Posterior vena cava (tissue), 2 donors: ENCODE data around the gene DNMT3A. TPM values are rescaled to one million over a fixed set of nuclear protein-coding genes. Genes with fewer than 3 reads are reported as not detected.
A peak's percentile ranks its signal among the peaks of the same experiment; 100 is the strongest.

Source experiments
- DNase-seq: peaks from one replicate; pipeline ENCODE4 v3.0.0-alpha.2; 2020; ENCODE audit warnings: low spot score
- intact Hi-C, 2 donors: fragments of 100-400 bp; cut with DNase I; formaldehyde crosslinking; loops; one replicate each; pipeline versions ENCODE4 v1.14.1 to v1.14.2; 2022 to 2023
- total RNA-seq, 2 donors: library from RNA; stranded (reverse); fragmentation: NEBNext Ultra II Directional; extraction: Animal tissue kit (Norgen Biotek cat#: 25700); gene quantifications; one replicate each; pipeline ENCODE4 v1.2.1, GENCODE V29; 2021
- donor health status: DM: yes; HTN: yes; CAD: no.
- donor health status: DM: yes; HTN: yes; CAD: no.

DNMT3A gene
- total RNA-seq, 2 donors from 2014 or later: 25.9 to 26.3 TPM

DNA sequence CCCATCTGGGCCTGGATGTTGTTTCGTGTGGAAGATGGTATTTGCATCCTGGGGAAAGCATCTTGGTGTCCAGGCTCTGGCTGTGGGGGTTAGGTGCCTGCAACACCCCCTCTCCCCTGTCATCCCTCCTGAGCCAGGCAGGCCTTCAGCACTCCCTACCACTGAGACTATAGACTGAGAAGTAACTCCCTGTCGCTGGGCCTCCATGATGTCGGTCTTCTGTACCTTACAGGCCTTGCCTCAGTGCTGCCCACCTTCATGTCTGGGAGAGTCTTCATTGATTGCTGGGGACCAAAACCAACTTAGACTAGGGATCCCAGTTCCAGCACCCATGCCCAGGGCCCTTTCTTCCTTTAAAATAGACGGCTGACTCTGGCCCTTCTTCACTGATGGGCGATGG is 33.1 kb upstream of the DNMT3A start:
- intact Hi-C loops: loop anchor here in 1 of 2 donors (10.0 kb wide), 1 partner anchor 140 kb away; no protein-coding TSS in a partner anchor
- DNase-seq: peak; percentile 19

GRCh38 chr2:25374411-25374810 is 32.7 kb upstream of the DNMT3A start:
- intact Hi-C loops: loop anchor here in 1 of 2 donors (10.0 kb wide), 1 partner anchor 140 kb away; no protein-coding TSS in a partner anchor

DNA sequence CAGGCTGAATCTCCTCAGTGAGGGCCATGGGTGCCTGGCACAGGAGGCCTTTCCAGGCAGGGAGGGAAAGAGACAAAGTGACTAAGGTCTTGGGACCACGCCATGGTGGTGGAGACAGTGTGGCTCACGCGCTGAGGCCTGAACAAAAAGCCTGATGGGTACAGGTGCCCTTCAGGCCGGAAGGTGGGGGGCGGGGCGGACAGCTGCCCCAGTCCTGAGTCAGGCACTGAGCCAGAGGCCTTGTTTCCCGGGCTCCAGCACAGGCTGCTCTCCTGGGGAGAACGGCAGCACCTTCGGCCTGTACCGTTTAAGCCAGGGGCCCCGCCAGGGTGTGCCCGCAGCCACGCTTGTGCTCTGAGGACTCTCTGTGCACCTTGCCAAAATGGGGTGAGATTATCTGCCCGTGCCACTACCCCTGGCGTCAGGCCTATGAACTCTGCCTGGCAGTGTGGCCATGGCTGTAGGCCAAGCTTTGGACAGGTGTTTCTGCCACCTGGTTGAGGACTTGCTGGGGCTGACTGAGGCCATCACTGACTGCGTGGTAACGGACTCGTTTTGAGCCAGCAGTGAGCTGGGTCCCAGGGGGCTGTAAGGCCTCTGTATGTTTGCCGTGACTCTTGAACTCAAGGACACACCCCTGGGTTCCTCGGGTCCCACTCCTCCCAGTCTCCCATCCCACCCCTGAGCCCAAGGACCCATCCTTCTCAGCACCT is 31.7 kb upstream of the DNMT3A start:
- intact Hi-C loops: loop anchor here in 1 of 2 donors (10.0 kb wide), 1 partner anchor 141 kb away; no protein-coding TSS in a partner anchor
- peak; percentile 65 for DNase-seq

More at GRCh38 chr2:25374411-25374810, 32.7 kb upstream of the DNMT3A start:
- DNase-seq: peak; percentile 46

GRCh38 chr2:25372405-25373268 is 30.9 kb upstream of the DNMT3A start:
- peak; percentile 26 for DNase-seq
- intact Hi-C loops: loop anchor here in 1 of 2 donors (10.0 kb wide), 1 partner anchor 142 kb away; no protein-coding TSS in a partner anchor

DNA sequence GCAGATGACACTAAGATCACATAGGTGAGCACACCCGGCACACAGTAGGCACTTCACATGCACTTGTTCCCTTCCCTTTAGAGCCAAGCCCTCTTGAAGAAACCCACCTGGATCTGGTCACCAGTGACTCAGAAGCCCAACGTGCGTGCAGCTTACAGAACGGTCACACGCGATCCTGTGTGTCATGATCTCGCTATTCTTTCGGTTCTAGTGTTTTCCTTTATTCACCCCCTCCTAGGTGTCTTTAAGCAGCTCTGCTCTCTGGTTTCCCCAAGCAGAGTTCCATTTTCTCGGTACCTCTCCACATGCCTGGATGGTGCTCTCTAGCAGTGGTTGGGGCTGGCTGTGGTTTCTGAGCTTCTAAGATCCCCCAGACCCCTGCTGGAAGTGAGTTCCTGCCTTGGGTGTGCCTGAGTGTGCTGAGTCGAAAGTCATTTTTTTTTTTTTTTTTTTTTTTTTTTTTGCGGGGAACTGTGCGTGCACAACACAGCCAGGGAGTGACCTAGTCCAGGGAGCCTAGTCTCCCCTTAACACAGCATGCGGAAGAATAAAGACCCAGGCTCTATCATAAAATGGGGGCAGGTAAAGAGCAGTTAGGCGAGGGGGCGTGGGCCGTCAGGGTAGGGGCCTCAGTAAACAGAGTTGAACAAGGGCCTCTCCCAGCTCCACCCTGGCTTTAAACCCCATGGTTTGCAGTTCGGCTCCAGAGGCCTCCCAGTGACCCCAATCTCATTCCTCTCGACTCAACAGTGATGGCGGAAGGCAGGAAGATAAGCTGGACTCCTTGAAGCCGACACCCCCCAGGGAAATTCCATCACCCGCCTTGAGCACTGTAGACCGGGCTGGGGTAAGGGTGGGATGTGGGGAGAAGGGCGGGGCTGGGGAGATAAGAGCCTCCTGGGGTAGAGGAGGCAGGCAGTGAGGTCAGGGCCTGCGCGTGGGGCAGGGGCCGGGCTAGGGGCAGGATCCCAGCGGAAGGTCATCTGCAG is 29.8 kb upstream of the DNMT3A start:
- intact Hi-C loops: loop anchor here in 1 of 2 donors (10.0 kb wide), 1 partner anchor 143 kb away; no protein-coding TSS in a partner anchor
- peak; percentile 59 for DNase-seq

GRCh38 chr2:25369876-25370275 is 28.2 kb upstream of the DNMT3A start:
- intact Hi-C loops: loop anchor here (10.0 kb wide), 2 partner anchors 145 to 155 kb away; no protein-coding TSS in a partner anchor
- peak; percentile 35 for DNase-seq

GRCh38 chr2:25369439-25369838 is 27.7 kb upstream of the DNMT3A start:
- peak; percentile 5 for DNase-seq
- intact Hi-C loops: loop anchor here in 1 of 2 donors (10.0 kb wide), 1 partner anchor 155 kb away; no protein-coding TSS in a partner anchor

- peak; percentile 52 for DNase-seq
Observed at GRCh38 chr2:25368660-25369059, 26.9 kb upstream of the DNMT3A start.

GRCh38 chr2:25367296-25367695 is 25.6 kb upstream of the DNMT3A start:
- peak; percentile 67 for DNase-seq
- intact Hi-C loops: loop anchor here in 1 of 2 donors (10.0 kb wide), 1 partner anchor 158 kb away; no protein-coding TSS in a partner anchor

More at GRCh38 chr2:25368660-25369059, 26.9 kb upstream of the DNMT3A start:
- intact Hi-C loops: loop anchor here in 1 of 2 donors (10.0 kb wide), 1 partner anchor 156 kb away; no protein-coding TSS in a partner anchor

DNA sequence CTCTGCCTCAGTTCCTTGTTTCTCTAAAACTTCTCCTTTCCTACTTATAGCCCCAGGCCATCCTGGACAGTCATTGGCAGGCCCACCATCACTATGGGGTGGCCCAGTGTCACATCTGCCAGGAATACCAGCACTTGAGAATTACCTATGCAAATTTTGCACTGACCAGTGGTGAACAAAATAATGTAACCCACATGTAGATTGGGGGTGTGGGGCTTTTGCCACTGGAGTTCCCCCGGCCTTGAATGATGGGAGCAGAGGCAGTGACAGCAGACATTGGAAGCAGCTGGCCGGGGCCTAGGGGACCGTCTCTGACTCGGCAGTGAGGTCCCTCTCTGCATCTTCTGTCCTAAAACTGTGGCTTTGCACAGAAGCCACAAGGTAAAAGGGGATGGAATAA is 24.9 kb upstream of the DNMT3A start:
- peak; percentile 46 for DNase-seq
- intact Hi-C loops: loop anchor here in 1 of 2 donors (10.0 kb wide), 1 partner anchor 158 kb away; no protein-coding TSS in a partner anchor

GRCh38 chr2:25365241-25365640 is 23.5 kb upstream of the DNMT3A start:
- intact Hi-C loops: loop anchor here in 1 of 2 donors (10.0 kb wide), 1 partner anchor 160 kb away; no protein-coding TSS in a partner anchor
- DNase-seq: peak; percentile 47

DNA sequence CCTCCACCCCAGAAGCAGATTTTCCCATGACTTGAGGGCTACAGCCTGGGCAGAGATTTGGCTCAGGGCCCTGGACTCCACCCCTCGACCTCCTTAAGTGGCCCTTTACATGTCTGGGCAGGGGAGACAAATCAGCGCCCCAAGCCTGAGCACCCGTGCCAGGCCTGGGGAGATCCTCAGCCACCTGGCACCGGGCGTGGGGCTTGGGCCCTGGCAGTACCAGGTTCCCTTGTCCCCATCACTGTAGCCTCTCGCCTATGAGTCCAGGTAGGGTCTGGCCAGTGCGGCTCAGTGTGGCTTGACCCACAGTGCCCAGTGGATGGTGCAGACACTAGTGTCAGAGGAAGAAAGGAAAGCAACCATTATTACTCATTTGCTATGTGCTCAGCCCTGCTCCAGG is 22.0 kb upstream of the DNMT3A start:
- peak; percentile 47 for DNase-seq
- intact Hi-C loops: loop anchor here in 1 of 2 donors (10.0 kb wide), 1 partner anchor 161 kb away; no protein-coding TSS in a partner anchor

GRCh38 chr2:25362434-25363145 is 20.9 kb upstream of the DNMT3A start:
- intact Hi-C loops: loop anchor here in 1 of 2 donors (10.0 kb wide), 1 partner anchor 162 kb away; no protein-coding TSS in a partner anchor
- peak; percentile 88 for DNase-seq

DNA sequence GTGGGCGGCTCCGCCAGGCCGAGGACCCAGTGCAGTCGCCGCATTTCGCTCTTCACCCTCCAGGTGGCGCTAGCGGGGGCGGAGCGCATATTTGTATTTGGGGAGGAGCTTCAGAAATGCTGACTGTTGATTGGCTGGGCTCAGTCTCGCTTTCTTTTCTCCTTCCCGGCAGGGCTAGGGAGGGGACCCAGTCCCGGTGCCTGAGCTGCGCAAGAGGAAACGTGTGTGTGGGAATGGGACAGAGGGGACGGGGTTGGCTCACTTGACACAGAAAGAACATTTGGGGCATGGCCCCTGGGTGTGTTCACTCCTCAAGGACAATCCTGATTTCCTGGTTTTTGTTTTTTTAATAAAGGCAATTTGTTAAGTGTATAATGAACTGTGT is 20.3 kb upstream of the DNMT3A start:
- DNase-seq: peak; percentile 97
- intact Hi-C loops: loop anchor here in 1 of 2 donors (10.0 kb wide), 1 partner anchor 163 kb away; no protein-coding TSS in a partner anchor

GRCh38 chr2:25361261-25362048 is 19.7 kb upstream of the DNMT3A start:
- DNase-seq: peak; percentile 75
- intact Hi-C loops: loop anchor here in 1 of 2 donors (10.0 kb wide), 1 partner anchor 163 kb away; no protein-coding TSS in a partner anchor

GRCh38 chr2:25358836-25359235 is 17.1 kb upstream of the DNMT3A start:
- intact Hi-C loops: no loop called here

More at GRCh38 chr2:25358836-25359235, 17.1 kb upstream of the DNMT3A start:
- peak; percentile 3 for DNase-seq
